ENCODE data around the gene ETV5.
A peak's percentile ranks its signal among the peaks of the same experiment; 100 is the strongest.

DNA sequence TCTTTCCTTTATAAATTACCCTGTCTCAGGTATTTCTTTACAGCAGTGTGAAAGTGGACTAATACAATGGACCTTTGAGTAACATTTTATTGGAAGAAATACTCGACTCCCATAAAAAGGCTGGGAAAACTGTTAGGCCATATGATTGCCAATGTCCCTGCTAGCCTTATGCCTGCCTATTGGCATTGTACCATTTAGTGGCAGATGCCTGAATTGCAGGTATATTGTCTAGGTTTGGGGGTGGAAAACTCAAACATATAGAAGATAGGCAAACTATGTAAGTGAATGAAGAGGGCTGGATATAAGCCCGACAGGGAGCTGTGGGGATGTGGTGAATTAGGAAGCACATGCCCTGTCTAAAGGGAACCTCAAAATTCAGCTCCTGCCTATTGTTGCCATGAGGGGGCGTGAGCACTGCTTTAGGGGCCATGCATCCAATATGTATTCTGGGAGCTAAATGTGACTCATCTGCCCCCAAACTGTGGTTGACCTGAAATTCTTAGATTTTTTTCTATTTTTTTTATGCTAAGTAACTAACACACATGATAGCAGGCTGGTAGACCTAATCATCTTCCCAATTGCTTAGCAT lies 105.9 kb downstream of the ETV5 start:
- TF ChIP-seq, protein P1, sequence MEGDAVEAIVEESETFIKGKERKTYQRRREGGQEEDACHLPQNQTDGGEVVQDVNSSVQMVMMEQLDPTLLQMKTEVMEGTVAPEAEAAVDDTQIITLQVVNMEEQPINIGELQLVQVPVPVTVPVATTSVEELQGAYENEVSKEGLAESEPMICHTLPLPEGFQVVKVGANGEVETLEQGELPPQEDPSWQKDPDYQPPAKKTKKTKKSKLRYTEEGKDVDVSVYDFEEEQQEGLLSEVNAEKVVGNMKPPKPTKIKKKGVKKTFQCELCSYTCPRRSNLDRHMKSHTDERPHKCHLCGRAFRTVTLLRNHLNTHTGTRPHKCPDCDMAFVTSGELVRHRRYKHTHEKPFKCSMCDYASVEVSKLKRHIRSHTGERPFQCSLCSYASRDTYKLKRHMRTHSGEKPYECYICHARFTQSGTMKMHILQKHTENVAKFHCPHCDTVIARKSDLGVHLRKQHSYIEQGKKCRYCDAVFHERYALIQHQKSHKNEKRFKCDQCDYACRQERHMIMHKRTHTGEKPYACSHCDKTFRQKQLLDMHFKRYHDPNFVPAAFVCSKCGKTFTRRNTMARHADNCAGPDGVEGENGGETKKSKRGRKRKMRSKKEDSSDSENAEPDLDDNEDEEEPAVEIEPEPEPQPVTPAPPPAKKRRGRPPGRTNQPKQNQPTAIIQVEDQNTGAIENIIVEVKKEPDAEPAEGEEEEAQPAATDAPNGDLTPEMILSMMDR (conservative IDR thresholded peaks at IDR 0.05 in 1 of 2, IDR thresholded peaks at IDR 0.05 in 1 of 2; ENCODE audit: low read depth in 1 of 2, low read length in 2 of 2) = peak; percentile 31 to 49
- no peak for TF ChIP-seq EZH2 (IDR thresholded peaks at IDR 0.05; ENCODE audit: low read length, missing control alignments)

Data from fibroblast of lung (primary cell).